H1 (cell line): ENCODE measurements around the gene COL11A2. TPM values are rescaled to one million over a fixed set of nuclear protein-coding genes. Genes with fewer than 3 reads are reported as not detected.
A peak's percentile ranks its signal among the peaks of the same experiment; 100 is the strongest.

Source experiments
- PHF8 ChIP-seq: fragments of 200-600 bp; sonication (generic); conservative IDR thresholded peaks from 2 replicates; pipeline ENCODE4 v1.7.1; 2012; ENCODE audit warnings: low read depth, mild to moderate bottlenecking, inconsistent platforms, low read length, moderate library complexity
- polyA plus RNA-seq, 7 experiments: library from polyadenylated mRNA; depleted of rRNA in 3 of 7; stranded (reverse) in 5 of 7; unstranded in 2 of 7; fragments of >200 nt in 5 of 7; fragments of 200-250 nt in 2 of 7; gene quantifications; 1 replicate in 5 of 7; 2 replicates in 1 of 7; 4 replicates in 1 of 7; pipeline versions ENCODE4 v1.2.1 to v1.2.3, GENCODE V29; 2011 to 2013; ENCODE audit warnings: missing spikeins in 2 of 7, mixed read lengths in 2 of 7
- total RNA-seq: library from RNA; stranded (reverse); fragmentation: NEBNext Ultra II Directional; extraction: Animal tissue kit (Norgen Biotek cat#: 25700); gene quantifications from 2 replicates; pipeline ENCODE4 v1.2.1, GENCODE V29; 2021
- TF ChIP-seq, protein P1 (sequence below): IDR thresholded peaks from 2 replicates; pipeline ENCODE4 v1.6.1; 2011; ENCODE audit warnings: low read length, improper control_type of control experiment

COL11A2 gene
- total and polyA plus RNA-seq, 2 of the 8 experiments (the other 6 are each of a cell fraction or from before 2014, with no cell fraction given), result 2.8 to 3.8 TPM

- TF ChIP-seq PHF8, result peak; percentile 92
- TF ChIP-seq, protein P1, sequence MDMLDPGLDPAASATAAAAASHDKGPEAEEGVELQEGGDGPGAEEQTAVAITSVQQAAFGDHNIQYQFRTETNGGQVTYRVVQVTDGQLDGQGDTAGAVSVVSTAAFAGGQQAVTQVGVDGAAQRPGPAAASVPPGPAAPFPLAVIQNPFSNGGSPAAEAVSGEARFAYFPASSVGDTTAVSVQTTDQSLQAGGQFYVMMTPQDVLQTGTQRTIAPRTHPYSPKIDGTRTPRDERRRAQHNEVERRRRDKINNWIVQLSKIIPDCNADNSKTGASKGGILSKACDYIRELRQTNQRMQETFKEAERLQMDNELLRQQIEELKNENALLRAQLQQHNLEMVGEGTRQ, result no peak
Measured at GRCh38 chr6:33200219-33201146, 8.2 kb upstream of the COL11A2 start, which contains the start of the genes RXRB and SLC39A7 (continued).
